ENCODE results near the gene PLEKHG4B.

The PLEKHG4B gene

DNA sequence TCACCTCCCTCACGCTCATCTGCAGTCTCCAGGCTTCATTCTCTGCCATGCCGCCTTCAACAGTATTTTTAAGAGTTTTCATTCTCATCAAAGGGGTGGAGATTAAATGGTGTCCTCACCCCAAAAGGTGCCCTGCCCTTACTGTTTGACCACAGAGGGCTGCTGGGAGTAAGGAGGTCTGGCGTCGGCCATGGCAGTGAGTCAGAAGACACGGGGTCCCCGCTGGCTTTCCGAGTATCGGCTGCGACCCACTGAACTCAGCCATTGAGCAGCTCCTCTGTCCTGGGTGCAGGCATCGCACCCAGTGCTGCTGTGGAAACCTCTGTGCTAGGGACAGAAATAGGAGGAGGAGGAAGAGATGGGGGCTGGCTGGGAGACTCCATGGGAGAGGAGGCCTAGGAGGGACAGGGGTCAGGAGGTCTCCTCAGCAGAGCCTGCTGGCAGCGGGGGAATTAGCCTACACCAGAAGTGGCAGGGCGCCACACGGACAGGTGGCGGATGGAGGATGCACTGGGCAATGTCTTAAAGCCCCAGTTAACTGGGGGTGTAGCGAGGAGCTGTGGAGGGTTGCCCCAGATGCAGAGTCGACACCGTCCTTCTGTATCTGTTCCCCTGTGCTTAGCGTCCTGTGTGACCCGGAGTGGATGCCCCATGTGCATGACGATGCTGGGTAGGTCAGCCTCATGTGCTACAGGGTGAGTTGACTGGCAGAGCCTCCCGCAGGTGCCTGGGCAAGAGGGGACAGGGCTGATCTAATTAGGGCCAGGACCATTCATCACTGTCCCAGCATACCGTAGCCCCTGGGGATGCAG is 15.4 kb upstream of the PLEKHG4B start:
- no peak for DNase-seq (ENCODE audit: low read depth)

DNA sequence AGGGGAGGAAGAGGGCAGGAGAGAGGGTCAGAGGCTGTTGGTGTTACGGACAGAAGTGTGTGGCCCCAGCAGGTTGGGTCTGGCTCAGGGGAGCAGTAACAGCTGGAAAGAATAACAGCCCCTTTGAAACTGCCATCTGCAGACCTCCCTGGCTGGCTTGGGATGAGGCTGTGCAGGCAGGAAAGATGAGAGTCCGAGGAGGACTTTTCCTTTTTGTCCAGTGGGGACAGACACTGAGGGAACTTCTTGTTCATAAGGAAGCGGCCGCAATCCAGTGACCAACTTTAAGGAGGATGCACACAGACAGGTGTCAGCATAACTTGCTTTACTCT is 14.8 kb upstream of the PLEKHG4B start:
- no peak for DNase-seq (ENCODE audit: low read depth)

DNA sequence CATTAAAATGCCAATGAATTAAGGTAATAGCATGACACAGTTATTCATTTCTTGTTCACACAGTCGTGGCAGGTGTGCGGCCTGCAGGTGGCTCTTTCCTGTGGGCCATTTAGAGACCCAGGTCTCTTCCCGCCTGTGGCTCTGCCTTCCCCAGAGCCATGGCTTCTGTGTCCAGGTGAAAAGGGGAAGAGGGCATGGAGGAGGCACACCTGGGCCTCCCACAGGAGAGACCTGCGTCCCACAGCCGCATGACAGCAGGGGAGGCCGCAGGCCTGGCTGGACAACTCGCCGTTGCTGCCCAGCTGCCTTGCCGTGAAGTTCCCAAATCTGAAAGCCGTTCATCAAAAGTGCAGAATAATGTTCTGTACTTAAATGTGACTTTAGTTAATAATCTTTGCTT is 14.4 kb upstream of the PLEKHG4B start:
- DNase-seq (ENCODE audit: low read depth) = no peak

DNA sequence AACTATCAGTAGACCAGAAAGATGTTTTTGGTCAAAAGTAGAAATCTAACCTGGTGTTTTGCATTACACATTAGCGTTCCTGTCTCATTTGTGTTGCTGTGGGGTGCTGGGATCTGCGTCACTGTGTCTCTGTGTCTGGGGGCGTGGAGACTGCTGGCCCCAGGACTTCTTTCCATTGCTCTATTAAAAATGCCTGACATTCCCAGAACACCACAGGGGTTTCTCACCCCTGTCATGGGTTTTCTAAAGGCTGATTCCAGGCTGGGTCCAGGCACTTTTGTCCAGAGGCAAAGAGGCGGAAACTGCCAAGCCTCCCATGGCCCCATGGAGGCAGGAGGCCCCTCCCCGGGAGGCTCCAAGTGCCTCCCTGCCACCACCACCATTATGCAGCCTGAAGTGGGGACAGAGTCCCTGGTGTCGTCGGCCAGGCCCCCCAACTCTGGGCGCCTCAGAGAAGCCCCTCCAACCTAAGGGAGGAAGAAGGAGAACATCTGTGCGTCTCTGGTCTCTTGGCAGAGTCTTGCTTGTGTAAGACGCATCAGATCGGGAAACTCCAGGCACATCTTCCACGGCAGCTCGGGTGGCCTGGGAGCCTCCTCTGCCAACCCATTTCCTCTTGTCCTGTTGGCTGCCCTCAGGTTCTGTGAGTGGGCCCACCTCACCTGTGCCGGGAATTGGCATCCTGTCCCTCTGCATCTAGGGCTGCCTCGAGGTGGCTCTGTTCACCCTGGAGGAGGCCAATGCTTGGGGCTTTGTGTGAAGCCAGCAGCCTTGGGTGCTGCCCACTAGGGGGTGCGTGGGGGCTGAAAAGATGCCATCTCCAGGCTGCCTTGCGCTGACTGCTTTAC is 13.8 kb upstream of the PLEKHG4B start:
- no peak for DNase-seq (ENCODE audit: low read depth)

DNA sequence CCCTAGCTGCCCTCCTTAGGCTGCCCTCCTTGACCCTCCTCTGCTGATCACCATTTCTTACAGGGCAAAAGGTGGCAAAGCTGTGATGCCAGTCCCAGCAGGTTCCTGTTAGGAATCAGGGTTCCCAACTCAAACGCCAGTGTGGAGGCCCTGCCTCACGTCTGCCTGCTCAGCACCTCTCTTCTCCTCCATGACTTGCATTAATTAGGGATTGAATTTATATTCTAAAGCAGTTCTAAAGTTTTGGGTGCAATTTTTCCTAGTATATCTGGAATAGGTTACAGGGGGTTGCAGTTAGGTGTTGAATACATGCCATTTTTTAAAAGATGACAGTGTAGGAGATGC is 13.2 kb upstream of the PLEKHG4B start:
- DNase-seq (ENCODE audit: low read depth) = no peak

DNA sequence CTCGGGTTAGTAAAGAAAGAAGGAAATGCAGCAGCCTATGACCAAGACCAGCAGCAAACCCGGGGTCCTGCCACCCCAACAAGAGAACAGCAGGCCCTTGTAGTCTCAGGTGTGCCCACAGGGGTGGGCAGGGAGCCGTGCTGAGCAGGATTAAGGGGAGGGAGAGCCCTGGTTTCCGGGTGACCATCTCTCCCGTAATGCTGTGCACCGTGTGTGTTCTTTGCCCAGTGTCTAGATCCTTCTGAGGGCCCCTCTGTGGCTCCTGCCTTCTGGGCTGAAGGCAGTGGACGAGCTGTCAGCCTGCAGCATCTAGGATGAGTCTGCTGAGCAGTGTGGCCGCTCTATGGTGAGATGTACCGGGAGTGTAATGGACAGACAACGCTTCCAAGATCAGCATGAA is 12.7 kb upstream of the PLEKHG4B start:
- no peak for DNase-seq (ENCODE audit: low read depth)

DNA sequence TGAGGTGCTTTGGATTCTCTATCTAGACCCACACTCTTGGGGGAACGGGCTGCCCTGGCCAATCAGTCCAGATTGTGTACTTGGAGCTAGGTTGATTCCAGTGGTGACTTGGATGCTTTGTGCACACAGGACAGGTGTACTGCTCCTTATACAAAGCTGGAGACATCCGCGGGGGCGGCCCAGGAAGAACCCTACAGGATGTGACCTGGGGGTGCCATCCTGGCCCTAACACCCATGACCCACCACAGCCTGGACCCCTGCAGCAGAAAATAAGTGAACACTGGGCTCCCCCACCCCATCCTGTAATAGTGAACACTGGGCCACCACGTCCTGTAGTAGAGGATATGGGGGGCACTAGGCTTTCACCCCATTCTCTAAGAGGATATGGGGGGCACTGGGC is 12.1 kb upstream of the PLEKHG4B start:
- no peak for DNase-seq (ENCODE audit: low read depth)

DNA sequence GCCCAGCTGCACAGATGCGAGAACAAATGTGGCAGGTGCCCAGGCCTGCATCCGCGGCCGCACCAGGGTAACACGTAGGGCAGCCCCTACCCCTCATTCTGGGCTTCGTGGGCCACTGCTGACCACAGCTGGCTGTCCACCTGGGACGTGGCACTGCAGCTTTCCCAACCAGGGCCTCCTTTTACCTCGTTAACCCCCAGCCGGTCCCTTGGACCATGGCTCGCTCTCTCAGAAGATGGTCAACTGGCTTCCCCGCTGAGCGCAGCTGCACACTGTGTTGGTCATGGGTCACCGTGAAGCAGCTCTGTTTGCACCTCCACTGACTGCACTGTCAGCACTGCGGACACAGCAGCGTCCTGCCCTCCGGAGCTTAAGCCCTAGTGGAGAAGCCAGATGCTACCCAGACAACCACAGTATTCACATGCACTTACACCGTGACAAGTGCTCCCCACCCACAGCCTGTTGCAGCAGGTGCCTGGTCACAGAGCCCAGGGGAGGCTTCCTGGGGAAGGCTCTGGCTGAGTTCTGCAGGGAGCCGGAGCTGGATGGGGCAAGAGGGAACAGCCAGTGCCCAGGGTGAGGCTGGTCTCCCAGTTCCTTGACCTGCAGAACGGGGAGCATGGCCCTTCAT is 10.5 kb upstream of the PLEKHG4B start:
- DNase-seq (ENCODE audit: low read depth) = no peak

DNA sequence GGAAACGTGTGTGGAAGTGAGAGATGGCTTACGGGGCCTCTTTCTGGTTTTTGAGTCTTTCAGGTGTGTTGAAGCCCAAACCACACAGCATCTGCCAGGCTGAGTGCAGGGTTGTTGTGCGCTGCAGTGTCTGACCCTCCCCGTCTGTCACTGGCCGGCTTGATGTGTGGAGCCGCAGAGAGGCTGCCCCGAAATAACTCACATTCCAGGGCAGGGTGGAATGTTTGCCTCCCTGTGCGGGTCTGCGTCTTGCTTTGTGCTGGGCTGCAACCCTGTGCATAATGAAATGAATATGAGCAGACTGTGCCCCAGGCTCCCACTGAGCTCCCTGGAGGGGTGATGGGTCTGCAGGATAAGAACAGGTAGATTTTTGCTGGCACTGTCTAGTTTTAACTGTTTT is 9.9 kb upstream of the PLEKHG4B start:
- DNase-seq (ENCODE audit: low read depth) = no peak

DNA sequence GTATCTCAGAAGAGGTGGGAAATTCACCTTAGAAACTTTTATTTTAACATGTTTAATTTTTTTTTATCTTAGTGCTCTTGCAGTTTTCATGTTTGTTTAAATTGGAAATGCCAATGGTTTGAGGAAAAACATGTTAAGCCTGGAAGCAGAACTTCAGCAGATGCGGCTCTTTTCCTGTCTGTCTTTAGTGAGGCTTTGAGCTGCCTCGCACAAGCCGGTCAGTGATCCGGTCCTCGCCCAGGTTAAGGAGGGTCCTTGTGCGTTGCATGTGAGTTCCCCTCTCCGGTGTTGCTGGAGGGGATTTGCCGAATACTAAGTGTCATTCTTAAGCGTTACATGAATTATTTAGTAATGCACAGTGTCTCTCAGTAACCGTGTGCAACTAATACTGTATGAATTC is 9.4 kb upstream of the PLEKHG4B start:
- no peak for DNase-seq (ENCODE audit: low read depth)

DNA sequence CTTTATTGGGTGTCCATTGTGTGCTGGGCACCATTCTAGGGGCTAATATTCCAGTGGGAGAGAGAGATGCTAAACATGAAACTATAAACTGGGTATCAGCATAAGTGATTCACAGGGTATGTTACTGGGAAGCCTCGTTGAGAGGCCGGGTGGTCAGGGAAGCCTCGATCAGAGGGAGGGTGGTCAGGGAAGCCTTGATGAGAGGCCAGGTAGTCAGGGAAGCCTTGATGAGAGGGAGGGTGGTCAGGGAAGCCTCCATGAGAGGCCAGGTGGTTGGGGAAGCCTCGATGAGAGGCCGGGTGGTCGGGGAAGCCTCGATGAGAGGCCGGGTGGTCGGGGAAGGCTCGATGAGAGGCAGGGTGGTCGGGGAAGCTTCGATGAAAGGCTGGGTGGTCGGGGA is 8.9 kb upstream of the PLEKHG4B start:
- no peak for DNase-seq (ENCODE audit: low read depth)

DNA sequence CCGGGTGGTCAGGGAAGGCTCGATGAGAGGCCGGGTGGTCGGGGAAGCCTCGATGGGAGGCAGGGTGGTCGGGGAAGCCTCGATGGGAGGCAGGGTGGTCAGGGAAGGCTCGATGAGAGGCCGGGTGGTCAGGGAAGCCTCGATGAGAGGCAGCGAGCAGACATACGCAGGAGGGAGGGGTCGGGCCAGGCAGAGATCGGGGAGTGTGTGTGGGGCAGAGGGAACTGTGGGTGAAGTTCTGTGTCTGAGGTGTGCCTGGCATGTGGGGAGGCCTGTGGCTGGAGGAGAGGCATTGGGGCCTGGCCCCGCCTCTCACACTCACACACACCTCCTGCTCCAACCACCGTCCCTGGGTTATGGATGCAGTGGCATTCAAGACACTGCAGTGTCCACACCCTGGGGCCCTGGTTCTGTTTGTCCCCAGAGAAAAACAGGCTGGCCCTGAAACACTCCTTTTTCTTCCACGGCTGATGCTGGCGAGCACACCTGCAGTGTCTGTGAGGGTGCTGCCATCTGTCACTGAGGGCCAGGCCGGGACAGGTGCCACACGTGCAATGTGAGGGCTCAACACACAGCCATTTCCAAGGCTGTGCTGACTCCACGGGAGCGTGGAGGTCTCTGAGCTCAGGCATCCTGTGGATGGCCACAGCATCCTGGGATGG is 6.5 kb upstream of the PLEKHG4B start:
- no peak for DNase-seq (ENCODE audit: low read depth)

DNA sequence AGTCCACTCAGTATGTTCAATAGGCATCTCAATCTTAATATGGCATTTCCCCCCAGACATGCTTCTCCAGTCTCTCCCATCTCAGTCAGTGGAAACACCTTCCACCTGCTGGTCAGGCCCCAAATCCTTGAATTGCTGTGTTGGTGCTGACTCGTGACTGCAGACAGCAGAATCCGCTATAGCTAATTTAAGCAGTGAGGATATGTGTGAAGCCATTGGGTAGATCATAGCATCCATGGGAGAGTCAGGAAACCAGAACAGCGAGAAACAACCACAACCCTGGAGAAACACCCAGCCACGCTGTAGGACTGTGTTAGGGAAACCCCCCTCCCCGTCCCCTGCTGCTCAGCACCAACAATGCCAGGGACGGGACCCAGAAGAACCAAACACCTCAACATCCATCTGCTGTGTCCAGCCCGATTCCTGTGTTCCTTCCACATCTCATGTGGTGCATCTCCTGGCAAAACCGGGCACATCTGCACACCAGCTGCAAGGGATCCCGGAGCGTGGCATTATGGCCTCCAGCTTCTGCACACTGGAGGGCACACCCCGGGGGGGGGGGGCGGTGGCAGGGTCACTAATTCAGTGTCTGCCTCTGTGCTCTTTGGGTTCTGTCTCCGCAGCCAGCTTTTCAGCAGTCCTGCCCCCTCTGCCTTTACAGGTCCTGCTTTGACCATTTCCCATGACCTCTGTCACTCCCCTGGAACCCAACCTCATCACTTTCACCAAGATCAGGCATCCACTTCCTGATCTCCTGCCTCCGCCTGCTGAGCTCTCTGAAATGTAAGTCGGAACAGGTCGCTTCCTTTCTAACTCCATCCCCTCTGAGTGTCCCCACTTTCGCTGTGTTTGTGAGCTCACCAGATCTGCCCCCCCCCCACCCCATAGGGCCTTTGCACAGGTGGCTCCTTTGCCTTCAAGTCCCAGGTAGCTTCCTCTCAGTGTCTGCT is 2.4 kb upstream of the PLEKHG4B start:
- no peak for DNase-seq (ENCODE audit: low read depth)

DNA sequence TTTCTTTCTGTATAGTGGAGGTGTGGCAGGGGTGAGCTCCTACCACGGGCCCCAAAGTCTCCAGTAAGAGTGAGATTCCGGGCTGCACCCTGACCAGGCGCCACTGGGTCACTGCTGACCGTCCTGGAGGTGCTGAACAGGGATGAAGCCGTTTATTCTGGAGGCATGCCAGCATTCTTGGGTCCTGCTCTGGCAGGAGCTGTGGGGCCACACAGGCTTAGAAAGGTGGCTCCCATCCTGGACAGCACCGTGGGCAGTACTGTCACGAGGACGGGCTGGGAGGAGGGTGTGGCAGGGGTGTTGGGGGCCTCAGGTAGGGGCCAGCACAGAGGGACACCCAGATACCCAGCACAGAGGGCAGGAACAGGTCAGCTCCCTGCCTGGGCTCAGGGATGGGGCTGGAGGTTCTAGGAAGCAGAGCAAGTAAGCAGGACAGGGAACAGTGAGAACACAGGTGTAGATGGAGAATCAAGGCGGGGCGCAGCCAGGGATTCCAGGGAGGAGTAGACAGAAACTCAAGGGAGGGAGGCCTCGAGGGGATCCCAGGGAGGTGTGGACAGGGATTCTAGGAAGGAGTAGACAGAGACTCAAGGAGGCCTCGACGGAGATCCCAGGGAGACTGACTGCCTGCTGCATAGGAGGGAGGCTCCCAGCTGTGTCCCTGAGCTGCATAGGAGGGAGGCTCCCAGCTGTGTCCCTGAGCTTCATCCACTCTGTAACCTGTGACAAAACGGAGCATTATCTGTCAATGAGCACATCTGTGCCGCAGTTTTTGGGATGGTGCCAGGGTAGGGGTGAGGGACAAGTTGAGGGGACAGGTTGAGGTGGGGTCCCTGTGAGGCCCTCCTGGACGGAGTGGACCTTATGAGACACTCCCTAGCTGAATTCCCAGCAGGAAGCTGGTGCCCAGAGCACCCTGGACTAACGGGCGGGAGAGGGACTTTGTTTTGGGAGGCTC is 1.1 kb upstream of the PLEKHG4B start:
- DNase-seq (ENCODE audit: low read depth) = no peak

DNA sequence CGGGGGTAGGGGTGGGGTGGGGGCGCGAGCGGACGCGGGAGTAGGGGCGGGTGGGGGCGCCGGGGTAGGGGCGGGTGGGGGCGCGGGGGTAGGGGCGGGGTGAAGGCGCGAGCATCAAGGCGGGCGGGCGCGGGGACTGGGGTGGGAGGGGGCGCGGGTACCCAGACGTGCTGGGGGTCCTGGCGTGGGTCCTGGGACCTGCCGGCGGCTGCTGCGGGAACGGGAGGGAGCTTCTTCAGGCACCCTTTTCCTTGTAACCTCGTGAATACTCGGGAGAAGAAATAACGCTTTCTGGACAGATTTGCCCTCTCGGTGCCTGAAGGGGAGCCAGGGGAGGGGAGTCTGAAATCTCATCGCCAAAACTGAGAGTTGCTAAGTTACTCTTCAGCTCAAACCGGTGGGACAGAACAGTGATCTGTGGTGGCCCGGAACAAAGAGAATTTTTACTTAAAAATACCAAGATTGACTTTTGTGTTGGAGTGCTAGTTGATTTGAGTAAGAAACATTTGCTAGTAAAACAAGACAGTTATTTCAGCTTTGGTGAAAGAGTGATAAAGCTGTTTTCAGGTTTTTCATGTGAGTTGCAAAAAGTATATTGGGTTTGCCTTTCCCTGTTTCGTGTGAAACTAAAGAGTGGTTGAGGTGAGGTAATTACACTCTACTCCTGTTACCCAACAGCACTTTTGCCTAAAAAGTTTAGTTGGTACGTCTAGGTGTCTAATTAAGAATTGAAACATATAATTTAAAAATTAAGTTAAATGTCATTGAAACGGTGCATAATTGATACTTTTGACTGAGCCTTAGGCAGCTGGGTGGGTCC is 643 bp downstream of the PLEKHG4B start:
- no peak for DNase-seq (ENCODE audit: low read depth)

DNA sequence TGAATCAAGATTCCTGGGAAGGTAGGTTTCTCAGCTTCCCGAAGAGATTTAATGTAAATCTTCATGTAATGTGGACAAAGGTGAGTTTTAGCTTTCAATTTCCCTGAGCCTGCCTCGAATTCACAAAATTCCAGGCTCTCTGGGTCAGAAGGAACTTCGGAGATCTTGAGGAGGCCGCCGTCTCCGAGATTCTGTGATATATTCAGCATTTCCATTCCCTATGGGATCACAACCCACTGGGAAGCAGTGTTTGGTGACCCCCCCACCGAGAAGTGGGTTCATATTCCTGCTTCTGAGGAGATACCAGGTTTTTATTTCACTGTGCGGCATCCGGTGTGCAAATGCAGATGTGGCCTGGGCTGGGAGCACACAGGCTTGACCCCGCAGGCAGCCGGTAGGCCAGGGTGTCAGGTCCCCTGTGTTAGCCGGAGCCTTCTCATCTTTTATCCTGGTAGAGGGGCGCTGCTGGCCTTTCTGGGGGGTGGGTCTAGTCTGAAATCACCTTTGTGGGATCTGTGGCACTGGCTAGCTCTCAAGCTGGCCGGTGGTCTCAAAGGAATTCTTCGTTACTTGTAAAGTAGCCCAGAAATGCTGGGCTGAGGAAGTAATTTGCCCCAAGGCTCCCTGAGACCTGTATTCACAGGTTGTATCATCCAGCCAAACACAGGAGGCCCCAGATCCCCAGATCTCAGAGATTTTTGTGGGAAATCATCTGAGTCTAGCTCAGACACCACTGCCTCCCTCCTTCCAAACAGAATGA is 1.4 kb downstream of the PLEKHG4B start:
- DNase-seq (ENCODE audit: low read depth) = no peak

DNA sequence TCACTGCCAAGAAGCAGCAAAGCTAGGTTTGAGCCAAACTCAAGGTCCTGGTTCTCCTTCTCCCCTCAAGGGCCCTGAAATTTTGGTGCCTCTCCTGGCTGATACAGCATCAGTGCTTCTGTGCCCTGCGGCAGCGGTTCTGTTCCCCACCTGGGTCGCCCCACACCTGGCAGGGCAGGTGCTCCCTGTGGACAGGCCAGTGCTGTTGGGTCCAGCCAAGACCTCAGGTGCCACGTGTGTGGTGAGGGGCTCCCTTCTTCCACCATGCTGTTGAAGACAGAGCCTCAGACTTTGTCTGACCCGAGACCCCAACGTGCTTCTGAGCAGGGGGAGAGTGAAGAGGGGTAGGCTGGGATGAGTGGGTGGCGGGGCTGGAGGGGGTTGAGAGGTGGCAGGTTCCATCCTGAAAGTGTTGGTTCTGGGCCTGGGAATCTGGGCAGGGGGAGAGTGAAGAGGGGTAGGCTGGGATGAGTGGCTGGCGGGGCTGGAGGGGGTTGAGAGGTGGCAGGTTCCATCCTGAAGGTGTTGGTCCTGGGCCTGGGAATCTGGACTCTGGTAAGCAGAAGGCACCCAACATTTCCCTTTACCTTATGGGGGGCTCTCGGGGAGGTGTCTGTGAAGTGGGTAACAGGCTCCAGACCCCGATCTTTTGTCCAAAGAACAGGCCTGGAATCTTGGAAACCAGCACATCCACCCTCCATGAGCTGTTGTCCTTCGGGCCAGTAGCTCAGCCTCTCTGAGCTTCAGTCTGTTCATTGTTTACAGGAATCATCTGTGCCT is 2.3 kb downstream of the PLEKHG4B start:
- DNase-seq (ENCODE audit: low read depth) = no peak

Measured in activated T-cell treated with anti-CD3 and anti-CD28 coated beads for 1 hour (primary cell).